Lower lobe of right lung (tissue), 2 donors: Measurements from ENCODE around the gene HCN1. TPM values are rescaled to one million over a fixed set of nuclear protein-coding genes. Genes with fewer than 3 reads are reported as not detected.

ENCODE experiments used
- ATAC-seq, 2 donors: fragments of 200-7000 bp; cut with Tn5 transposase; one replicate each; pipeline ENCODE4 v1.9.1; 2020 to 2022; ENCODE audit warnings: mild to moderate bottlenecking in 2 of 2, moderate library complexity in 2 of 2
- DNase-seq: peaks from one replicate; pipeline ENCODE4 v3.0.0-alpha.2; 2020
- H3K27ac ChIP-seq: fragments of 200-600 bp; one replicate; pipeline ENCODE4 v1.8.0; 2022
- H3K27me3 ChIP-seq: fragments of 200-600 bp; one replicate; pipeline ENCODE4 v1.8.0; 2022; ENCODE audit warnings: low read depth
- H3K36me3 ChIP-seq: fragments of 200-600 bp; one replicate; pipeline ENCODE4 v1.8.0; 2022; ENCODE audit warnings: mild to moderate bottlenecking
- H3K4me1 ChIP-seq: fragments of 200-600 bp; one replicate; pipeline ENCODE4 v1.8.0; 2022
- H3K4me3 ChIP-seq: fragments of 200-600 bp; one replicate; pipeline ENCODE4 v1.8.0; 2022; ENCODE audit warnings: mild to moderate bottlenecking
- H3K9me3 ChIP-seq: fragments of 200-600 bp; one replicate; pipeline ENCODE4 v1.8.0; 2022
- CTCF ChIP-seq: fragments of 200-600 bp; IDR thresholded peaks from one replicate; pipeline ENCODE4 v1.8.0; 2022; ENCODE audit warnings: antibody characterized with exemption, mild to moderate bottlenecking
- intact Hi-C: fragments of 100-400 bp; cut with DNase I; formaldehyde crosslinking; loops from one replicate; pipeline ENCODE4 v1.11.0; 2022
- long read RNA-seq: library from polyadenylated mRNA; unstranded; transcript quantifications from one replicate; pipeline ENCODE4 v2.0.0, GENCODE V29; 2021
- total RNA-seq: library from RNA; stranded (reverse); fragmentation: NEBNext Ultra II Directional; extraction: Animal tissue kit (Norgen Biotek cat#: 25700); gene quantifications from one replicate; pipeline ENCODE4 v1.2.1, GENCODE V29; 2021
- donor health status: DM: no; HTN: yes; CAD: no; lungs with severe emphysema.

Gene HCN1
- not detected for total RNA-seq
- long read RNA-seq, result 0 reads

DNA sequence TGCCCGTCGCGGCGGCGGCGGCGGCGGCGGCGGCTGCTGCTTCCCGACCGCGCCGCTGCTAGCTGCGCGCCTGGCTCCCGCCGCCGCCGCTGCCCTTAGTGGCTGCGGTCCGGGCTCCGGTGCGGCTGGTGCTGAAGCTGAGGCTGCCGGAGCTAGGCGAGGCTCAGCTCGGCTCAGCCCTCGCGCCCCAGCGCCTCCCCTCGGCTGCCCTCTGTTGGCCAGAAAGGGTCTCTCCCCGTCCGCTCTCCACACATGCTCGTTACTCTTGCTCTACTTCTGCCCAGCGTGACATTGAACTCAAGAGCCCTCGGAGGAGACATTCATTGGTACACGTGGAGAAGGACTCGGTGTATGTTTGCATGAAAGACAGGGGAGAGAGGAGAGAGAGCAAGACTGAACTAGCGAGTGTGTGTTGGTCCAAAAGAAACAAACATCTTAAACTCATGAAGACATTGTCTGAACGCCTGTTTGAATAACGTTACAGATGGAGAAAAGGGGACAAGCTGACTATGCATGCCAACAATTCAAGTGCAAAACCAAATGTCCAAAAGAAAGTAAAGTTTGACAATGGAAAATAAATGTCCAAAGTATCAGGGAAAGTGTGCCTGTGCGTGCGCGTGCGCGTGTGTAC is at the start of gene HCN1:
HCN1 (minus strand) TSS at position 175 of the 631 bp plus-strand sequence.
- peak within 1 kb of the TSS; percentile 22 for H3K4me3 ChIP-seq

DNA sequence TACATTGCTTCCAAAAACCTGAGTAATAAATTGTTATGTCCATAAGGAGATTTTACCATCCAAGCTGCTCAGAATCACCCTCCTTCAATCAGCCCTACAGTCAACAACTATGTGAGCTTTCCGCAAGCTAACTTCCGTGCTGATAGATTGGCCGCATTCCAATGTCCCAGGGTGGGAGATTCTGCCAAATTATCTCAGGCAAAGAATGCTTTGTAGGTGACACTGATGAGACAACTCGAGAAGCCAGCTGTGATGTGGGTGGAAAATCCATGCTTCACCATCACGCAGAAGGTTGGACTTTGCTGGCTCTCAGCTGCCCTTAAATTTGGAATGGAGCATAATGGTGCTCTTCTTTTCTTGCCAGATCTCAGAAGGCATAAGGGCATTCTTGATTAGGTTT is 44.9 kb upstream of the HCN1 start:
- DNase-seq (no peak), ATAC-seq (no peak)
- intact Hi-C loops, result no loop called here
- H3K9me3 ChIP-seq, result no peaks in the 10 kb centered on the region
- TF ChIP-seq CTCF, result no peak
- no peak overlapping the region for H3K4me3 ChIP-seq
- no peaks in the 10 kb centered on the region for H3K36me3 ChIP-seq
- H3K27ac ChIP-seq, result no peak overlapping the region
- H3K4me1 ChIP-seq, result no peaks in the 10 kb centered on the region
- H3K27me3 ChIP-seq, result no peaks in the 10 kb centered on the region

More for the DNA sequence above, at the start of gene HCN1:
- intact Hi-C loops, result no loop called here
- DNase-seq (peak; percentile 81), ATAC-seq (peak; percentile 99)
- Histone ChIP-seq H3K36me3 (no peaks in the 10 kb centered on the region), H3K4me1 (peaks cover 10% of the 10 kb centered on the region), H3K27me3 (peaks cover 49% of the 10 kb centered on the region), H3K27ac (no peak within 1 kb of the TSS), H3K9me3 (no peaks in the 10 kb centered on the region)
- TF ChIP-seq CTCF, result peak; percentile 66

GRCh38 chr5:45737153-45737552 is 41.0 kb upstream of the HCN1 start:
- Histone ChIP-seq H3K27me3 (no peaks in the 10 kb centered on the region), H3K36me3 (no peaks in the 10 kb centered on the region), H3K4me3 (no peak overlapping the region), H3K4me1 (no peaks in the 10 kb centered on the region), H3K27ac (no peak overlapping the region), H3K9me3 (no peaks in the 10 kb centered on the region)
- no peak for TF ChIP-seq CTCF
- DNase-seq (no peak), ATAC-seq (no peak)
- intact Hi-C loops, result no loop called here

DNA sequence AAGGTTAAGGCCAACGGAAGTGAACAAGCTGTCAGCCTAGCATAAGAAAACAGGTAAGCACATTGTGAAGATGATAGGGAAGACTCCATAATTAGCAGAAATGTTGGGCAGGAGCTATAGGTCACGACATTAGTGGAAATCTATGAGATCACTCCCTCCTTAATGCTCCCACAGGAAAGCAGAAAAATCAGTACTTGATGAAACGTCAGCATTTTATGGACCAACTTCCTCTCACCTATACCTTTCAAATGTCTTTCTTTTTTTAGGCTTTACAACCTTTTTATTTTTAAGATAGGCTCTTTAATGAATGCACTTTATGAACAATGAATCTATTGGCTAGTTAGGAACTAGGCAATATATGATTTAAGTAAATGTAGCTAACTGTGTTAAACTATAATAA is 29.4 kb upstream of the HCN1 start:
- H3K4me3 ChIP-seq, result no peak overlapping the region
- no peak for DNase-seq
- no peaks in the 10 kb centered on the region for H3K27me3 ChIP-seq
- H3K4me1 ChIP-seq, result no peaks in the 10 kb centered on the region
- no peak for ATAC-seq
- no peaks in the 10 kb centered on the region for H3K36me3 ChIP-seq
- H3K27ac ChIP-seq, result no peak overlapping the region
- no peaks in the 10 kb centered on the region for H3K9me3 ChIP-seq
- intact Hi-C loops, result no loop called here
- TF ChIP-seq CTCF, result no peak

DNA sequence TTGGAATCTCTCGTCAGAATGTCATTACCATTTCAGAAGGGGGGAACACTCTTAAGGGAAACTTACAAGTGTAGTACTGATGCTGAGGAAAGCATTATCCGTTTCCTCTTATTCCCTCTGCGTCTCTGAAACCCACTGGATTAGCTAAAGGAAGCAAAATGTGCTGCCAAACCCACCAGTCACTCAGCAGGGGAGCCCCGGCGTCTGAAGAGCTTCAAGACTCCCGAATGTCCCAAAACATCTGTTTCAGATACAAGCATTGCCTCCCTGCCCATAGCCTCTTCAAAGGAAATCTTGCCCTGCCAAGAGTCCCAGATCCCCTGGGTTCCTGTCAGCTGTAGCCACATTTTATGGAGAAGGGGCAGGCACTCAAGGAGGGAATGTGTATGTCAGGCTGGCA is 1.0 kb upstream of the HCN1 start:
- intact Hi-C loops, result no loop called here
- DNase-seq, result no peak
- H3K4me1 ChIP-seq, result peaks cover 10% of the 10 kb centered on the region
- no peak for TF ChIP-seq CTCF
- no peaks in the 10 kb centered on the region for H3K36me3 ChIP-seq
- H3K27ac ChIP-seq, result no peak overlapping the region
- H3K9me3 ChIP-seq, result no peaks in the 10 kb centered on the region
- H3K27me3 ChIP-seq, result peaks cover 49% of the 10 kb centered on the region
- no peak overlapping the region for H3K4me3 ChIP-seq
- ATAC-seq, result no peak

DNA sequence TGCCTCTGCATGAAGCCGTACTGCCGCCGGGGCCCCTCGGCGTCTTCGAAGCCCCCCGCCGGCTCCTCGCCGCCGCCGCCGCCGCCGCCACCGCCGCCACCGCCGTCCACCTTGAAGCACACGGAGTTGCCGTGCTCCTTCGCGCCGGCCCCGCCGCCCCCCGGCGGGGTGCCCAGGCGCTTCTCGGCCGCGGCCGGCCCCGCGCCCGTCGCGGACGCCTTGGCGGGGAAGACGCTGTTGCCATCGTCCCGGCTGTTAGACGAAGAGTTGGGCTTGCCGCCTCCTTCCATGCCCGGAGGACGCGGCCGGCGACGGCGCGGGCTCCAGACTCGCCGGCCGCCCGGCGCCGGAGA is 400 bp downstream of the HCN1 start:
- no peak for ATAC-seq
- intact Hi-C loops, result no loop called here
- peaks cover 10% of the 10 kb centered on the region for H3K4me1 ChIP-seq
- H3K27me3 ChIP-seq, result peaks cover 49% of the 10 kb centered on the region
- DNase-seq, result no peak
- H3K9me3 ChIP-seq, result no peaks in the 10 kb centered on the region
- H3K27ac ChIP-seq, result no peak overlapping the region
- peak overlapping the region; percentile 22 for H3K4me3 ChIP-seq
- no peak for TF ChIP-seq CTCF
- no peaks in the 10 kb centered on the region for H3K36me3 ChIP-seq
